Astrocyte (in vitro differentiated cells and primary cell): Measurements from ENCODE around the gene PLCH2.

Experiments used
- CTCF ChIP-seq: IDR thresholded peaks from 2 replicates; pipeline ENCODE4 v1.5.1; 2011; ENCODE audit warnings: low read depth, mild to moderate bottlenecking, inconsistent platforms, low read length, moderate library complexity; ENCODE audit not compliant: insufficient read depth
- EZH2 ChIP-seq: IDR thresholded peaks from 2 replicates; pipeline ENCODE4 v1.6.1; 2012; ENCODE audit warnings: mild to moderate bottlenecking, low read length, inconsistent platforms; ENCODE audit not compliant: insufficient read depth

- TF ChIP-seq CTCF (no peak), EZH2 (no peak)
These were observed 4.0 kb upstream of the PLCH2 start for GRCh38 chr1:2472109-2472508.
